Measurements from ENCODE around the gene FNIP2.
A peak's percentile ranks its signal among the peaks of the same experiment; 100 is the strongest.

The FNIP2 gene

GRCh38 chr4:158841540-158841939 is 72.7 kb downstream of the FNIP2 start:
- DNase-seq = no peak

- DNase-seq = no peak
These were observed 76.7 kb downstream of the FNIP2 start for GRCh38 chr4:158845311-158846041.

- no peak for DNase-seq
These were observed 78.7 kb downstream of the FNIP2 start for GRCh38 chr4:158847535-158847934.

- DNase-seq = no peak
These were observed 80.9 kb downstream of the FNIP2 start for GRCh38 chr4:158849681-158850080.

GRCh38 chr4:158850371-158850770 is 81.5 kb downstream of the FNIP2 start:
- DNase-seq = no peak

GRCh38 chr4:158850800-158851644 is 82.2 kb downstream of the FNIP2 start:
- no peak for DNase-seq

- DNase-seq = no peak
These were observed 85.4 kb downstream of the FNIP2 start for GRCh38 chr4:158854236-158854635.

- no peak for DNase-seq
These were observed 88.0 kb downstream of the FNIP2 start for GRCh38 chr4:158856852-158857251.

GRCh38 chr4:158857951-158858350 is 89.1 kb downstream of the FNIP2 start:
- no peak for DNase-seq

- no peak for DNase-seq
These were observed 89.8 kb downstream of the FNIP2 start for GRCh38 chr4:158858410-158859199.

- no peak for DNase-seq
These were observed 90.8 kb downstream of the FNIP2 start for GRCh38 chr4:158859661-158860060.

GRCh38 chr4:158860856-158861255 is 92.0 kb downstream of the FNIP2 start:
- no peak for DNase-seq

- no peak for DNase-seq
These were observed 92.5 kb downstream of the FNIP2 start for GRCh38 chr4:158861281-158861680.

GRCh38 chr4:158861766-158862165 is 92.9 kb downstream of the FNIP2 start:
- DNase-seq = no peak

- DNase-seq = peak; percentile 71
These were observed 94.5 kb downstream of the FNIP2 start for GRCh38 chr4:158863296-158863695.

GRCh38 chr4:158865520-158866177 is 96.8 kb downstream of the FNIP2 start:
- DNase-seq = no peak

GRCh38 chr4:158869001-158869400 is 100.2 kb downstream of the FNIP2 start:
- DNase-seq = no peak

GRCh38 chr4:158869761-158870160 is 100.9 kb downstream of the FNIP2 start:
- DNase-seq = no peak

- DNase-seq = peak; percentile 65
These were observed 101.4 kb downstream of the FNIP2 start for GRCh38 chr4:158870282-158870625.

- no peak for DNase-seq
These were observed 102.0 kb downstream of the FNIP2 start for GRCh38 chr4:158870626-158871334.

GRCh38 chr4:158871335-158871724 is 102.5 kb downstream of the FNIP2 start:
- no peak for DNase-seq

- no peak for DNase-seq
These were observed 105.1 kb downstream of the FNIP2 start for GRCh38 chr4:158873795-158874401.

Measured in NCI-H2029 (cell line).